Muscle of arm (tissue), 14 donors: ENCODE measurements around the gene TEAD2. TPM values are rescaled to one million over a fixed set of nuclear protein-coding genes. Genes with fewer than 3 reads are reported as not detected.

Source experiments
- DNase-seq: peaks from one replicate; pipeline ENCODE4 v3.0.0-alpha.2; 2013
- long read RNA-seq, 11 donors: transcript quantifications; one replicate each; lab custom pipeline, GENCODE V29; 2026
- polyA plus RNA-seq, 12 donors: library from polyadenylated mRNA; unstranded; fragments of 120-200 nt; gene quantifications; one replicate each; pipeline ENCODE4 v1.2.1, GENCODE V29; 2013; ENCODE audit not compliant: insufficient read length in 12 of 12

TEAD2 gene
- 100 to 1,000 TPM in 2 of 12 donors, 10 to 100 TPM in 9, not detected in 1; 46.6 to 107 (median 62.5) TPM for polyA plus RNA-seq
- long read RNA-seq, donor 1, partial matches to known transcripts: 8 of 9 reads
- long read RNA-seq, donor 1, other reads (novel, unspliced or antisense): 0 of 9 reads
- long read RNA-seq, donor 2, partial matches to known transcripts: 23 of 25 reads
- long read RNA-seq, donor 2, other reads (novel, unspliced or antisense): 0 of 25 reads
- long read RNA-seq, donor 3, partial matches to known transcripts: 13 of 16 reads
- long read RNA-seq, donor 3, other reads (novel, unspliced or antisense): 0 of 16 reads
- long read RNA-seq, donor 4, partial matches to known transcripts: 8 of 12 reads
- long read RNA-seq, donor 4, other reads (novel, unspliced or antisense): 0 of 12 reads
- long read RNA-seq, donor 5, partial matches to known transcripts: 16 of 24 reads
- long read RNA-seq, donor 5, other reads (novel, unspliced or antisense): 0 of 24 reads
- long read RNA-seq, donor 6, partial matches to known transcripts: 0 of 6 reads
- long read RNA-seq, donor 6, other reads (novel, unspliced or antisense): 5 of 6 reads
- long read RNA-seq, donor 7, partial matches to known transcripts: 8 of 9 reads
- long read RNA-seq, donor 7, other reads (novel, unspliced or antisense): 0 of 9 reads
- long read RNA-seq, donor 8, partial matches to known transcripts: 19 of 23 reads
- long read RNA-seq, donor 8, other reads (novel, unspliced or antisense): 0 of 23 reads
- long read RNA-seq, donor 9, partial matches to known transcripts: 8 of 12 reads
- long read RNA-seq, donor 9, other reads (novel, unspliced or antisense): 0 of 12 reads
- long read RNA-seq, donor 10, transcript TEAD2-201 (12 exons, 2,164 nt): major isoform, 7 of 15 reads
- long read RNA-seq, donor 10, partial matches to known transcripts: 5 of 15 reads
- long read RNA-seq, donor 10, other reads (novel, unspliced or antisense): 0 of 15 reads
- long read RNA-seq, donor 11, partial matches to known transcripts: 28 of 36 reads
- long read RNA-seq, donor 11, other reads (novel, unspliced or antisense): 0 of 36 reads

DNA sequence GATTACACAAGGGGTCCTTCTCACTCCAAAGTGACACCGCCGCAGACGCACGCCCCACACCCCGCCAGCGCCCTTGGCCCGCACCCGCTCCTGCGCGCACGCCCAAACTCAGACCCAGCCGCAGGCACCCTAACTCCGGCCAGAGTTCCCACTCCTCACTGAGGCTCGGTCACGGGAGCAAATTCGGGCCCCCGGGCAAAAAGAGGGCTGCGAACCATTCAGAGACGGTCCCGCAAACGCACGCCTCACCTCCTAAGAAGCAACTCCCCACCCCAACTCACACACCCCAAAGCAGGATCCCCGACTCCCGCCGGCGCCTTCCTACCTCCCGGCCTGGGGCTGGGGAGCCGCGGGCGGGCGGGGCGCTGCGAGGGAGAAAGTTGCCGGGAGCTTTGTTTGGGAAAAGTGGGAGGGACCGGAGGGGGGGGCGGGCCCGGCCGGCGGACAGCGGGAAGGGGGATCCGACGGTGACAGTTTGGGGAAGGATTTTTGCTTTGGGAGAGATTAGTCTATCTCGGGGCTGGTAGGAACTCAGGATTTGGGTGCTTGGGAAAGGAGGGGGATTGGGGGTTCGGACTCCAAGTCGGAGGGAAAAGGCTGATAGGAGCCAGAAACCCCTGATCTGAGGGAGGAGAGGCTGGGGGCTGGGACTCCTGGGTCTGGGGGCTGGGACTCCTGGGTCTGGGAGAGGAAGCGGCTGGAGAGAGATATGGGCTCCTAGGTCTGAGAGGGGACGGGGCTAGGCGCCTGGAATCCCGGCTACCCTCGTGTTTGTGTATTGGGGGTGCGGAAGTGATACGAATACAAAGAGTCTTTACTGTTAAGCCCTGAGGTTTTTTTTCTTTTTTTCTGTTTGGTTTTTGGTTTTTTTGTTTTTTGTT, at the start of gene TEAD2:
Gene TEAD2 (minus strand): TSS at position 369 of the 881 bp plus-strand sequence. CDS start 2,341 bp downstream, outside the sequence.
- peak; percentile 86 for DNase-seq

DNA sequence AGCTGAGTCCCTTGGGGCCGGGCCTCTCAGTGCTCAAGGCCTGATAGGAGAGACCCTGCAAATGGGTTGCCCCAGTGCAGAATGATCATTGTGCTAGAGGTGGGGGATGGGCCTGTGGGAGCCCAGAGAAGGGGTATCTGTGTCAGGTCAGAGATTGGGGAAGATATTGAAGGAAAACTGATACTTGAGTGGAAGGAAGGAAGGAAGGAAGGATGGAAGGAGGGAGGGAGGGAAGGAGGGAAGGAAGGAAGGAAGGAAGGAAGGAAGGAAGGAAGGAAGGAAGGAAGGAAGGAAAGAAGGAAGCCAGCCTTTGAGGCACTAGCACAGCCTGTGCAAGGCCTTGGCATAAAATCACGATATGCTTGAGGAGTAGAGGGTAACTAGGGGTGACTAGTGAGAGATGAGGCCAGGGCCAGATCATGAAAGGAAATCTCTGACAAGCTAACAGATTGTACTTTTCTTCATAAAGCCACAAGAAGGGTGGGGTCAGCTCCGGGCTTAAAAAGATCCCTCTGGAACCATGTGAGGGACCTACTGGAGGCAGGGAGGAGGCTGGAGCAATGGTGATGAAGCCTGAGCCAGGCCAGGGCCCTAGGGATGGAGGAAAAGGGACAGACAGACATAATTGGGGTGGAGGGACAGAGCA, 49.6 kb upstream of the TEAD2 start:
- DNase-seq: no peak

DNA sequence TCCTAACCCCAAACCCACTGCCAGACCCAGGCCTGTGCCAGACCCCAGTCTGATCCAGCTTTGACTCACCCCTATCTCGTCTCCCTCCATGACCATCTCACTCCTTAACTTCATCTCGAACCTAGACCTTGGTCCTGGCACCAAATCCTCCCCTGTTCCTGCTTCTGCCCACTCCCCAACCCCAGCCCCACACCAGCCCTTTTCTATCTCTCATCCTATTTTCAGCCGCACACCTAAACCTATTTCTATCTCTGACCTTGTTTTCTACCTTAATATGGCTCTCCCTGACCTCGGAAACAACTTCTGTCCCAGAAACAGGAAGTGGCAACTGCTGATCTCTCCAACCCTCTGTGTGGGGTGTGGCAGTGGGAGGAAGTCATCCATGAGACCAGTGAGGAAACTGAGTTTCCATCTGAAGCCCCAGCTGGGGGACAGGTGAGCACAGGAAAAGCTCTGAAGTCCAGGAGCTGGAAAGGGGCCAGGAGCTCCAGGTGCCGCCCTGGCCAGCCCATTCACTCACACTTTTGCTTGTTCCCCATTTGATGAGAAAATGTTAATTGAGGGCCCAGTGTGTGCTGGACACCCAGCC, 47.3 kb upstream of the TEAD2 start:
- DNase-seq: no peak

DNA sequence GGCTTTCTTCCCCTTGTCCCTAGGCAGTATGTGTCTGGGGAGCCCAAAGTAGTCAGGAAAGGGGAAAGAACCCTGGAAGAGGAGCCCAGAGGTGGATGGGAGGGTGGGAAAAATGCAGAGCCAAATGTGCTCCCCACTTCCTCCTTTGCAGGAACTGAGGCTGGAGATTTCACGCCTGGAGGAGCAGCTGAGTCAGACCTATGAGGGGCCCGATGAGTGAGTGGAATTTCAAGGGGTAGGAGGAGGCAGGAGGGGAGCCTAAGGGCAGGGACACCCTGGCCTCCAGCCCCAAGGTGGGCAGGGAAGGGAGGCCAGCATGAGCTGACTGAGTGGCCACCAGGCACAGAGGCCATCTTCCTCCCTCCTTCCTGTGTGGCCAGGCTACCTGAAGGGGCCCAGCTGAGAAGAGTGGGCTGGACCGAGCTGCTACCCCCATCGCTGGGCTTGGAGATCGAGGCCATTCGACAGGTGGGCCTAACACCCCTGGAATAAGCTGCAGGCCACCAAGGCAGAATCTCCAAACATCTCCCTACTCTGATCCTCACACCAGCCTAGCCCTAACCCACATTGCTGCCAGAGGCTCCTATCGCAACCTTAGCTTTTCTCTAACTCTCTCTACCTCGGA, 46.7 kb upstream of the TEAD2 start:
- no peak for DNase-seq

DNA sequence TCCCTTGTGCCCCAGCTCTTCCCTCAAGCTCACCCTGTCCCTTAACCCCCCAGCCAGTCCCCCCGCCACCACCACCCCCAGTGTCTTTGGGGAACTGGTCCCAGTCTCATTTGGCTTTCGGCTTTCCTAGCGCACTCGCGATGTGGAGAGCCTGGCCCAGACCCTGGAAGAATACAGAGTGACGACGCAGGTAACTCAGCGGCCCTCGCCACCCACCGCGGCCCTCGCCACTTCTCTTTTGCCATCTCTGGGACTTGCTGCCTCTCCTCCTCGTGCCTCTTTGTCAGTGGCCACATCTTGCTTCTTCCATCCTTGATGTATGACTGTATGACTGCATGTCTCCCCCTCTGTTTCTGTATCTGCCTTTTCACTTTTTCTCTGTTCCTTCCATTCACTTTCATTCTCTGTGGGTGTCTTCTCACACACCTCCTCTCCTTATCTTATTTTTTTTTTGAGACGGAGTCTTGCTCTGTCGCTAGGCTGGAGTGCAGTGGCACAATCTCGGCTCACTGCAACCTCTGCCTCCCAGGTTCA, 45.3 kb upstream of the TEAD2 start:
- no peak for DNase-seq

DNA sequence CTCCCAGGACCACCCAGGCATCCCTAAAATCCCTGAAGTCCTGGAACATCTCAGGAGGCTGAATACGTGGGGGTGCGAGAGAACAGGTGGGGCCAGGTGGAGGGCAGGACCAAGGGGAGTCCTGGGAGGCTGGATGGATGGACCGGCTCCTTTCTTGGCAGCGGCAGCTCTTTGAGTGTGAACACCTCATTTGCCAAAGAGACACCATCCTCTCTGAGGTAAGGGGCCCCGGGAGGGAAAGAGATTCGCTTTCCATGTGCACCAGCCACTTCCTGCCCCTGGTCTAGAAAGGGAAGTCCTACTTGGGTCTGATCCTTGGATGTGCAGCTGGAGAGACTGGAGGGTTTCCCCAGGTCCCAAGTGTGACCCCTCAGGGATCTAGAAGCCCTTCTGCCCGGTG, 44.9 kb upstream of the TEAD2 start:
- DNase-seq: no peak

DNA sequence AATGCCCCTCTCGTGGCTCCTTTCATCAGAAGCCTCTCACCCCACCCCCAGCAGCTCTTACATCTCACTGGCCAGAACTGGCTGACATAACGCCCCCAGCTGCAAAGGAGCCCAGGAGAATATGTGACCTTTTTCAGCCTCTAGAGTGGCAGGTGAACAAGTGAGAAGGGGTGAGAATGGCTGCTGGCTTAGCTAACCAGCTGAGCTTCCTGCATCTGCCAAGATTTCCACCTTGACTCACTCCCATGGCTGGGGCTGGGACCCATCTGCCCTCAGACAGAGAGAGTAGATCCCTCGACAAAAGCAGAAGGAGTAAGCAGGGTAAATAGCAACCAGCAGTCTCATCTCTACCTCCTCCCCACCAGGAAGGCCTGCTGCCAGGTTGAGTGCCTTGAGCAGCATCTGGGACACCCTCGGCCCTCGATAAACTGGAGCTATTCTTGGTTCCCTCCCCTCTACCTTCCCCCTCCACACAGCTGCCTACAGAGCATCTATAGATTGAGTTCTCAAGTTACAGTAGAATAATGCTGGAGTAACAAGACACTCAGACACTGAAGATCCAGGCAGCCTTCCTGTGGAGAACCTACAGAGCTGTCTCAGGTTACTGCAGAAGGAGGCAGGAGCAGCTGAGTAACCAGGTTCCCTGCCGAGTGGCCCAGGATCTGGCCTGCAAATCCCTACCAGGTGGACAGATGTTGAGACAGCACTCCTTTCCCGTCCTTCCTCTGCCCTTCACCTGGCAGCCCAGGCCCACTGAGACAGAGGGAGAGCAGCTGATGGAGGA, 41.4 kb upstream of the TEAD2 start:
- no peak for DNase-seq

DNA sequence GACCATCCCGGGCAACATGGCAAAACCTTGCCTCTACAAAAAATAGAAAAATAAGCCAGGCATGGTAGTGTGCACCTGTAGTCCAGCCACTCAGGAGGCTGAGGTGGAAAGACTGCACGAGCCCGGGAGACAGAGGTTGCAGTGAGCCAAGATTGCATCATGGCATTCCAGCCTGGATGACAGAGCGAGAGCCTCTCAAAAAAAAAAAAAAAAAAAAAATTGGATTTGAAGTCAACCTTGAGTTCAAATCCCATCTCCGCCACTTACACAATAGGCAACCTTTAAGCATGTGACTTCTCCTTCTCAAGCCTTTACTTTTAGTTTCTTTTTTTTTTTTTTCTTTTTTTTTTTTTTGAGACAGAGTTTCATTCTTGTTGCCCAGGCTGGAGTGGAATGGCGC, 37.8 kb upstream of the TEAD2 start:
- no peak for DNase-seq

DNA sequence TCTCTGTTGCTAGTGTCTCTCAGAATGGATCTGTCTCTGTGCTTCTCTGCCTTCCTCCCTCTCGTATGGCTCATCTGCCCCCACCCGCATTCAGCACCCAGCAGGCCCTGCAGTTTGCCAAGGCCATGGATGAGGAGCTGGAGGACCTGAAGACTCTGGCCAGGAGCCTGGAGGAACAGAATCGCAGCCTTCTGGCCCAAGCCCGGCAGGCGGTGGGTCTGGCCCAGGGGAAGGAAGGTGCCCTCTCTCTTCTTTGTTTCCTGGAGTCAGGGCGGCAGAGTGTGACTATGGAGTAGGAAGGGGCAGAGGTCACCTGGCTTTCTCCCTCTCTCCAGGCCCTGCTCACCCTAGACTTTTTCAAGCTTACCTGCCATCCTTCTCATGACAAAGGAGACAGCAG, 36.7 kb upstream of the TEAD2 start:
- no peak for DNase-seq

DNA sequence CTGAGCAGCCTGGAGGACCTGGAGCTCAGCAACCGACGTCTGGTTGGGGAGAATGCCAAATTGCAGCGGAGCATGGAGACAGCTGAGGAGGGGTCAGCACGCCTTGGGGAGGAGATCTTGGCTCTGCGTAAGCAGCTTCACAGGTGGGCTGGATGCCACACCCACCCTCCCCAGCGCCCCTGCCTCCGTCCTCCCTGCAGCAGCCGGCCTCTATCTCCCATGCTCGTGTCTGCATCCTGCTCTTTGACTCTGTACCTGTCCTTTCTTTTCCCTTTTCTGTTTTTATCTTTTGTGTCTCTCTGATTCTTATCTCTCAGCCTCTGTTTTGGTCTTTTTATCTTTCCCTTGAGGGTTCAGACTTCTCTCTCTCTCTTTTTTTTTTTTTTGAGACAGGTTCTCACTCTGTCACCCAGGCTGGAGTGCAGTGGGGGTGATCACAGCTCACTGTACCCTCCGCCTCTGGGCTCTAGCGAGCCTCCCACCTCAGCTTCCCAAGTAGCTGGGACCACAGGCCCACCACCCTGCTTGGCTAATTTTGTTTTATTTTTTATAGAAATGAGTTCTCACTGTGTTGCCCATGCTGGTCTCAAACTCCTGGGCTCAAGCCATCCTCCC, 35.9 kb upstream of the TEAD2 start:
- no peak for DNase-seq

DNA sequence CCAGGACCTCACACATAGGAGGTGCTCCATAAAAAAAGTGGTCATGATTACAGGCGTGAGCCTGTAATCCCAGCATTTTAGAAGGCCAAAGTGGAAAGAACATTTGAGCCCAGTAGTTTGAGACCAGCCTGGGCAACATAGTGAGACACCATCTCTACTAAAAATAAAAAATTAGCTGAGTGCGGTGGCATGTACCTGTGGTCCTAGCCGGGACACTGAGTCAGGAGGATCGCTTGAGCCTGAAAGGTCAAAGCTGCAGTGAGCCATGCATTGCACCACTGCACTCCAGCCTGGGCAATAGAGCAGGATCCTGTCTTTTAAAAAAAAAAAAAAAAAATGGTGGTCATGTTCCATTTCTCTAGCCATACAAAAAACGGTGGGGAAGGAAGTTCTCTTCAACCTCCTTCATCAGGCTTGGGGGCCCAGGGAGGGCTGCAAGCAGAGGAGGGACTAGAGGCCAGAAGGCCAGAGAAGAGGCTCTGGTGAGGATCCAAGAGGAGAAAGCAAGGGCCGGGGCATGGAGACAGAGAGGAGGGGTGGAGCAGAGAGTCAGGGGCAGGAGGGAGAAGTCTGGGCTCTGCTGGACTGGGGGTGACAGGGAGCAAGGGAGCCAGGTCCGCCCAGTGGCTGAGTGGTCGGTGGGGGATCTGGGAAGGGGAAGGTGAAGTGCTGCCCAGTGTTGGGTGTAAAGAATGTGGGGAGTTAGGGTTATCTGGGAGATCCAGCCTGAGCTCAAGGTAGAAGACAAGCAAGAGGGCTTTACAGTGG, 34.7 kb upstream of the TEAD2 start:
- no peak for DNase-seq

DNA sequence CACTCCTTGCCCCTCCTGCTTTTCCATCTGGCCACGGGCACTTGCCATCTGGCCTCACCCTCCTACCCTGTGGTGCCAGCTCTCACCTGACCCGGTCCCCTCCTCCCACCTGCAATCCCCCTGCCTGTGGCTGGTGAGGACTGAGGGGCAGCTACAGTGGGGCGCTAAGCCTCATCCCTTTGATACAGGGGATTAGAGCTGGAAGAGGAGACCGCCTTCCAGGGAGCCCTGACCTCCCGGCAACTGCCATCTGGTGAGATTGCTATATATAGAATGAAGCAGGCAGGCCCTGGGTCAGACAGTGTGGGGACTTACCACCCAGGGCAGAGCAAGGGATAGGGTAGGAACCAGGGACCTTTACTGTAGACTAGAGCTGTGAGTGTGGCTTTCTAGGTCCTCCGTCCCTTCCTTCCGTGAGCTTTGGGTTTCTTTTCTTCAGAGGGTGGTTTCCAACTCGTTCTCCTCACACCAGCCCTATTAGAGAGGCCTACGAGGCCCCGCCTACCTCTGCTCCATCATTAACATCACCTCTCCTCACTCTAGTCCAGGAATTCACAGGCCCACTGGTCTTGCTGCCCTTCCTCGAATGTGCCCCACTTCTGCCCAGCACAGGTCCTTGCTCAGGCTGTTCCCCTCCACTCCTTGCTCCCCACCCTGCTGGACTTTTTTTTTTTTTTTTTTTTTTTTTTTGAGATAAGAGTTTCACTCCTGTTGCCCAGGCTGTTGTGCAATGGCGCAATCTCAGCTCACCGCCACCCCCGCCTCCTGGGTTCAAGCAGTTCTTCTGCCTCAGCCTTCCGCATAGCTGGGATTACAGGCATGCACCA, 33.6 kb upstream of the TEAD2 start:
- DNase-seq: no peak

DNA sequence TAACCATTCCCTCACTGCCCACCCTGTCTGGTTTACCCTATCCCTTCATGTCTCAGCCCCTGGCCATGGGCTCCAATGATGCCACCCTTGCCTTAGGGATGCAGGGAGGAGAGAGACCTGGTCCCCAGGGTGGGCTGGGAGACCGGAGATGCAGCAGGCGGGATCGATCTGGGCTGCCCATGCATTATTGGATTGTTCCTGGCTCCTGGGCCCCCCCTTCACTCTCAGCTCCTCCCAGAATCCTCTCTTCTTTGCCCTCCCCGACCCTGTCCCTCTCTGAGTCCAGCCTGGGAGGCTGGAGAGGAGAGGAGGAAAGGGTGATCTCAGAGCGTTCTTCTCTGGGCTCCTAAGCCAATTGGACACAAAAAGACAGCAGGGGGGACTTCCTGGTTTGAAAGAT, 31.7 kb upstream of the TEAD2 start:
- no peak for DNase-seq

DNA sequence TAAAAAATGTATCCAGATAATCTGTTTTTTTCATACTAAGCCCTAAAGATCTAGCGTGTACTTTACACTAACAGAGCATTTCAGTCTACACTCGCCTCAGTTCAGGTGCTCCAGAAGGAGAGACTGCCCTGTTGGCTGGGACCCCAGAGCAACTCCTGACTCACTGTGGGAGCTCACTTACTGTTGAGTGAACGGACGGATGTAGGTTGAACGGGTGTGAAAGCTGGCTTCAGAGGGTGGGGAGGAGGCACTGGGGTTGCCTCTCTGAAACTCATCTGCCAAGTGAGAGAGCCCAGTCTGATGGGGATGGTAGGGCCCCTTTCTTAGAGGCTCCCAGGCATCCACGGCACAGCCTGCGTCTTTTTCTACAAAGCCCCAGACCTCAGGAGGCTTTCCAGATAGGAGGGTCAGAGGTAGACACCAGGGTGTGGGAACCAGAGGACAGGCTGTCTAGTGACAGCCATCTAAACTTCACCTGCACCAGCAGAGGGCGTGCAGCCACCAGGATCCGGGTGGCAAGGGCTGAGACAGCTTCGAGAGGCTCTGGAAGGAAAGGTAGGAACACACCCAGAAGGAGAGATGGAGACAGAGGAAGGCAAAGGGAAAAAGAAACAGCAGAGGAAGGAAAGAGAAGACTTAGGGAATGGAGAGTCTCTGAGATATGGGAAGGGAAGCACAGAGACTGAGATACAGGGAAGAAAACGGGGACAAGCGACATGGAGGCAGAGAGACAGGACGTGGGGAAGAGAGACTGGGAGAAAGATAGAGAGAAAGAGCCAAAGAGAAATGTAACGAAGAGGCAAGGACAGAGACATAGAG, 29.6 kb upstream of the TEAD2 start:
- DNase-seq: peak; percentile 80

DNA sequence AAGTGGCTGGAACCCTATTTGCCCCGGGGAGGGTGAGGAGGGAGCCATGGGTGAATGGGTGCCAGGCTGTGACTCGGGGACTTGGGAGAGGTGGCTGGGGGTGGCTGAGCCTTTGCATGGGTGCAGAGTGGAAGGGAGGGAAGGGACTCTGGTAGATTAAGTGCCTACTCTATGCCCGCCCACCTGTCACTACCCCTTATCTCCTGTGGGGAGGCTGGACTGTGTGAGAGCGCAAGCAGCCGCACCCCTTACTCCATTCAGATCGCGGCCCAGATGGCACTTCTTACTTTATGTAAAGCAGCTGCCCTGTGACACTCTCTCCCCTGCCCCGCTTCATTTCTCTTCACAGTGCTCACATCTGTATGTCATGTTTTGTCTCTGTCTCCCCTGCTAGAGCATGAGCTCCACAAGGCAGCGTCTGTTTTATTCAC, 28.7 kb upstream of the TEAD2 start:
- DNase-seq: no peak
